Endometrium (tissue), 2 donors: ENCODE results near the gene SLC22A17.
"Not testable (repeated sequence)": the region's sequence is repeated elsewhere in the genome, so short reads cannot be mapped to it uniquely, and the experiment has no call there.

ENCODE experiments used
- FAIRE-seq: peaks from 2 replicates; lab custom pipeline; 2012; peaks lifted over from hg19 to GRCh38; lab: Jason Lieb, UNC
- donor health status: control.
- donor health status: control.

Gene SLC22A17

GRCh38 chr14:23339506-23340268 lies 13.0 kb downstream of the SLC22A17 start:
- FAIRE-seq: no peak

GRCh38 chr14:23335623-23336022 lies 17.1 kb downstream of the SLC22A17 start:
- FAIRE-seq: no peak

DNA sequence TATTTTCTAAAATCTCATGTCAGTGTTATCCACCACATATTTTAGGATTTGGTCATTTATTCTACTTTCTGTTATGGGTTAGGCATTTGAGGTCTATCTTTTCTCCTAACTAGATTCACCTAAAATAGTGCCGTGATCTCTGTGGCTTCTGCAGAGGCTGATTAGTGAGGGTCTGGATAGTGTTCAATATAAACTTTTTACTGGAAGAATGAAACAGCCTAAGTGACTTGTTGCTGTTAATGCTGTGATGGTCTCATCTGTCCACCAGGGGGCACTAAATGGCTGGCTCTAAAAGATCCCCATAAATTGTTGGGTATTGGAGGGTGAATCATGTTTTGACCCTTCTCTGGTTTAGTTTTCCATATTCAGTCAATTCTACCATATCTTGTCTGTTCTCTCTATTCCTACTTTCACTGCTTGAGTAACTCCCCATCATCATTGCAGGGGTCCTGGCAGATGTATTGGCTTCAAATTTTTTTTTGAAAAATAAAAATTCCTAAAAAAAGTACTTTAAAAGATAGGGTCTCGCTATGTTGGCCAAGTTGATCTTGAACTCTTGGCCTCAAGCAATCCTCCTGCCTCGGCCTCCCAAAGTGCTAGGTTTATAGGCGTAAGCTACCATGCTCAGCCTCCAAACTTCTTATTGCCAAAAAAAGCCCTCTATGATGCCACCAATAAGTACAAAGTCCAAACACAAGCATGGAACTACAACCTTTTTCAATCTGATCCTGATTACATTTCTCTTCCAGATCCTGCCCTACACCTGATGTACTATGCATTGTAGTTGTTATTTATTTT lies 24.5 kb downstream of the SLC22A17 start:
- peak; percentile 54 for FAIRE-seq

- FAIRE-seq: no peak
These were observed 26.0 kb downstream of the SLC22A17 start for GRCh38 chr14:23326491-23327332.

- FAIRE-seq: not testable (repeated sequence)
These were observed 26.9 kb downstream of the SLC22A17 start for GRCh38 chr14:23325746-23326145.

DNA sequence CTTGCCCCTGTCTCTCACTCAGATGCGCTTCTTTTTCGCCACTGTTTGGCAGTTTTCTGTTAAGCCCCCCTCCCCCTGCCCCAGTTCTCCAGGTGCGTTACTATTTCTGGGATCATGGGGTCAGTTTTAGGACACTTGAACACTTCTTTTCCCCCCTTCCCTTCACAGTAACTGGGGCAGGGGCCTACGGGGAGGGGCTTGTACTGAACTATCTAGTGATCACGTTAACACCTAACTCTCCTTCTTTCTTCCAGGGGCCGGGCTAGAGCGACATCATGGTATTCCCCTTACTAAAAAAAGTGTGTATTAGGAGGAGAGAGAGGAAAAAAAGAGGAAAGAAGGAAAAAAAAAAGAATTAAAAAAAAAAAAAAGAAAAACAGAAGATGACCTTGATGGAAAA lies 27.7 kb downstream of the SLC22A17 start:
- FAIRE-seq: no peak

DNA sequence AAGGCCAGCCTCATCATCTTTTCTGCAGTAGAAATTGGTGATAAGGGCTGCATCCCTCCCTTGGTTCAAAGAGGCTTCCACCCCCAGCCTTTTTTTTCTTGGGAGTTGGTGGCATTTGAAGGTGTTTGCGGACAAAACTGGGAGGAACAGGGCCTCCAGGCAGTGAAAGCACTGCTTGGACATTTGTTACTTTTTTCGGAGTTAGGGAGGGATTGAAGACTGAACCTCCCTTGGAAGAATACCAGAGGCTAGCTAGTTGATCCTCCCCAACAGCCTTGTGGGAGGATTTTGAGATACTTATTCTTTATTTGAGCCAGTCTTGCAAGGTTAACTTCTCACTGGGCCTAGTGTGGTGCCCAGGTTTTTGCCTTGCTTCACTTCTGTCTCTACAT lies 28.2 kb downstream of the SLC22A17 start:
- FAIRE-seq: no peak

GRCh38 chr14:23323838-23324454 lies 28.7 kb downstream of the SLC22A17 start:
- no peak for FAIRE-seq

DNA sequence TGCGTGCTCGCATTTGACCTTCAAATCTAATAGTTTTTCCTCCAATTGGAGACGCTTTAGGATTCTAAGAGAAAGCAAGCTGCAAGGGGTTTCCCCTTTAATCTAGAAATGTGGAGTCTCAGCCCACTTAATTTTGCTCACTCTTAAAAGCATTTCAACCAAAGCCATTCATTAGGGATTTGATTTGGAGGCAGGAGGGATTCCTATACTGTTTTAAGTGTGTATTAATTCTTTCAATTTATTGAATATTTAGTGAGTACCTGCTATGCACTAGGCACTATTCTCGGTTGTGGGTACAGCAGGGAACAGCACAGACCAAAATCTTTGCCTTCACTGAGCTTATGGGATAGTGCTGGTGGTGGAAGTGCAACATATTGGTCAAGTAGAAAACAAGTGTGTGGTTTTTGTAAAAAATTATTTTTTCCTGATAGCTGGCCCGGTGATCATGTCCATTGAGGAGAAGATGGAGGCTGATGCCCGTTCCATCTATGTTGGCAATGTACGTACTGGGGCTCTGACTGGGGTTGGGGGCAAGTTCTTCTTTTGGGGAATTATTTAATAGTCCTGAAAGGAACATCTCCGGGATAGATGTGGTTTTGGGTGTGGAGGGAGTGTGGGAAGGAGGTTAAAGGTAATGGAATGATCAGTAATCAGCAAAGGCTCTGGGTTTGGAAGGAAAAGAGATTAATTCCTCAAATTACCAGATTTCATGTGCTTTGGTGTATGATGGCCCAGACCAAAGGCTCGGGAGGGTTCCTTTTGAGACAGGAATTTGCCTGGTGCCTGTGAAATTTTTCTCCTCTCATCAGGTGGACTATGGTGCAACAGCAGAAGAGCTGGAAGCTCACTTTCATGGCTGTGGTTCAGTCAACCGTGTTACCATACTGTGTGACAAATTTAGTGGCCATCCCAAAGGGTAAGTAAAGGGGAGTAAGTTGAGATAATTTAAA lies 29.8 kb downstream of the SLC22A17 start:
- no peak for FAIRE-seq

GRCh38 chr14:23321572-23322547 lies 30.8 kb downstream of the SLC22A17 start:
- FAIRE-seq: no peak

DNA sequence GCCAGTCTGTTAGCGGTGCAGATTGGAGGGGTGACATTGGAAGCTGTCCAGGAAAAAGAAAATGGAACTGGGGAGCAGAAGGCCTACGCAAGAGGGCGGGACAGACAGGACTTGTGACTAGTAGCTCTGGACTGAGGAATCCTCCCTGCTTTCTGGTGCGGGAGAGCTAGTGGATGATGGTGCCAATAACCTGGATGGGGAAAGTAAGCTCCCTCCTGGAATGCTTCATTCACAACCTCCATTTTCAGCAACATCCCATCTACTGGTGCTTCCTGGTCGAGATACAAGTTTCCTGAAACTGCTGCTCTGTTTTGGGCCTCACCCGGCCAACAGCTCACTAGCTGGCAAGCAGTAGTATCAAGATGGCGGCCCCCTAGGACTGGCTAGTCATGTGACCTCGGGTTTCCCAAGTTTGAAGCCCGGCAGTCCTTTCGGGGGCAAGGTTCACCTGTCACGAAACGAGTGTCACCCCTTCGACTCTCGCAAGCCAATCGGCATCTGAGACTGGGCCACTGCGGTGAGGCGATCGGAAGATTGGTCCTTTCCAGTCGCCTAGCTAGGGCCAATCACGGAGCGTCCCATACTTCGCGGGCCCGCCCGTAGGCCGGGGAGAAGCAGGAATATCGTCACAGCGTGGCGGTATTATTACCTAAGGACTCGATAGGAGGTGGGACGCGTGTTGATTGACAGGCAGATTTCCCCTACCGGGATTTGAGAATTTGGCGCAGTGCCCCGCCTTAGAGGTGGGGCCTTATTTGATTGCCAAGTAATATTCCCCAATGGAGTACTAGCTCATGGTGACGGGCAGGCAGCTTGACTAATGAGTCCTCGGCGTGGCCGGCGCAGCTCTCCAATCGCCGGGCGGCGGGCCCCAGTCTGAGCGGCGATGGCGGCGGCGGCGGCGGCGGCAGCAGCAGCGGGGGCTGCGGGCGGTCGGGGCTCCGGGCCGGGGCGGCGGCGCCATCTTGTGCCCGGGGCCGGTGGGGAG lies 31.8 kb downstream of the SLC22A17 start, which contains the start of gene PABPN1:
PABPN1 (plus strand) TSS at position 874 of the 988 bp plus-strand sequence; CDS start at position 887, 13 bp downstream.
- peak; percentile 98 for FAIRE-seq

GRCh38 chr14:23319746-23320583 lies 32.7 kb downstream of the SLC22A17 start:
- FAIRE-seq: no peak

GRCh38 chr14:23316300-23316699 lies 36.4 kb downstream of the SLC22A17 start:
- no peak for FAIRE-seq

DNA sequence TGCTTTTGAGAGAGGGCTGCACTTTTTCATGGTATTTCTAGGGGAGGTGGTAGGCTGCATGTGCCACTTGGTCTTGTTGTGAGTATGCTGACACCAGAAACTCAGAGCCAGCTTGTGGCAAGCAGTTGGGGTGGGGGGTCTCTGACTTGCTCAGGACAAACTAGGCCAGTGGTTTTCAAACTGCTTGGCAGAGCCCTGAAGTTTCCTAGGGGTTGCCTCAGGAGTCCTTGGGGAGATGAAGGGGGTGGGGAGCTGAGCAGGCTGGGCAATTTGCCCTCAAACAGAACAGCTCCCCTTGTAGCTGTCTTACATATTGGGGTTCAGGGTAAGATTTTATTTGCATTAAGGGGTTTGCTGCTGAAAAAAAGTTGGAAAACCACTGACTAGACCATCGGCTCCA lies 42.1 kb downstream of the SLC22A17 start:
- no peak for FAIRE-seq

DNA sequence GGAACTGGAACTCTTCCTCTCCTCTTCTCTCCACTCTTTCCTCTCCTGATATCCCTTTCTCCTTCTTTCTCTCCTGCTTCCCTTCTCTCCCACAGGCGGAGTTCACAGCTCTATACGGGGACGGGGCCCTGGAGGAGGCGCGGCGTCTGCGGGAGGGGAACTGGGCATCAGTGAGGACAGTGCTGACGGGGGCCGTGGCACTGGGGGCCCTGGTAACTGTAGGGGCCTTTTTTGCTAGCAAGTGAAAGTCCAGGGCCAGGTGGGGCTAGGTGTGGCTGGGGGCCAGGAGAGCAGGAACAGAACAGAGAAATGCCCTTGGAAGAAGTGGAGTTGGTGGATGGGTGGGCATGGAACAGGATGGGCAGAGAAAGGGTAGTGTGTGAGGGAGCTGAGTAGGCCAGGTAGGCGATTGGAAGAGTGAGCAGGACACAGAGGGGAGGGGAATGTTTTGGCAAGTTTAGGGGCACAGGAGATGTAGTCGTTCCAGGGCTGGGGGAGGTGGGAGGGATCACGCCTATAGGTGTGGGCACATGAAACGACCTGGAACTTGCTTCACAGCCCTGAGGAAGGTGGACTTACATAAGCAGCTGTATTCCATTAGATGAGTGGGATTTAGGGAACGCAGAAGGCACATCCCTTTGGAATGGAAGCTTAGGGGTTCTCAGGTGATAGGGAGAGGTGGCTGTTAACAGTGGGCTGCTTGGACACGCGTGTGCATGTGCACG lies 43.8 kb downstream of the SLC22A17 start:
- FAIRE-seq: no peak
